ENCODE measurements around the gene NCK2. TPM values are rescaled to one million over a fixed set of nuclear protein-coding genes. Genes with fewer than 3 reads are reported as not detected.

NCK2 gene
- total and polyA plus RNA-seq, 7 donors = 36.4 to 59.9 (median 52.0) TPM

GRCh38 chr2:105789745-105790460 is 45.2 kb downstream of the NCK2 start:
- Histone ChIP-seq H3K27ac (peak overlapping the region in 2 of 4 donors; percentile 53 to 60), H3K36me3 (no peaks in the 10 kb centered on the region), H3K9me3 (no peaks in the 10 kb centered on the region), H3K27me3 (no peaks in the 10 kb centered on the region), H3K4me1 (peaks cover 0 to 39% (median 22%) of the 10 kb centered on the region in 4 donors), H3K4me3 (no peak overlapping the region)
- 35 to 50% methylated on average over 11 of the region's 11 CpGs for WGBS, 2 donors
- no peak for TF ChIP-seq EP300 (IDR thresholded peaks at IDR 0.05)
- peak in 1 of 4 donors; percentile 30 for TF ChIP-seq POLR2AphosphoS5 (IDR thresholded peaks at IDR 0.05)
- TF ChIP-seq CTCF (IDR thresholded peaks at IDR 0.05) = no peak
- intact Hi-C loops (cut with DNase I) = loop anchor here (5.0 kb wide), 1 partner anchor 38 kb away; no protein-coding TSS in a partner anchor
- DNase-seq = no peak

GRCh38 chr2:105790461-105791149 is 45.9 kb downstream of the NCK2 start:
- Histone ChIP-seq H3K27ac (peak overlapping the region in 2 of 4 donors; percentile 53 to 60), H3K4me1 (peaks cover 0 to 46% (median 27%) of the 10 kb centered on the region in 4 donors), H3K27me3 (no peaks in the 10 kb centered on the region), H3K4me3 (no peak overlapping the region), H3K9me3 (no peaks in the 10 kb centered on the region), H3K36me3 (no peaks in the 10 kb centered on the region)
- intact Hi-C loops (cut with DNase I) = loop anchor here (5.0 kb wide), 1 partner anchor 38 kb away; no protein-coding TSS in a partner anchor
- TF ChIP-seq POLR2AphosphoS5 (IDR thresholded peaks at IDR 0.05) = no peak
- TF ChIP-seq EP300 (IDR thresholded peaks at IDR 0.05) = no peak
- TF ChIP-seq POLR2A (IDR thresholded peaks at IDR 0.05) = no peak
- no peak for TF ChIP-seq CTCF (IDR thresholded peaks at IDR 0.05)
- WGBS, 2 donors = 32 to 48% methylated on average over 10 of the region's 10 CpGs
- DNase-seq = no peak

GRCh38 chr2:105791229-105791628 is 46.5 kb downstream of the NCK2 start:
- no peak for TF ChIP-seq EP300 (IDR thresholded peaks at IDR 0.05)
- no peak for TF ChIP-seq POLR2A (IDR thresholded peaks at IDR 0.05)
- TF ChIP-seq POLR2AphosphoS5 (IDR thresholded peaks at IDR 0.05) = no peak
- TF ChIP-seq CTCF (IDR thresholded peaks at IDR 0.05) = no peak
- 43 to 84% methylated on average over 12 of the region's 12 CpGs for WGBS, 2 donors
- Histone ChIP-seq H3K36me3 (no peaks in the 10 kb centered on the region), H3K27me3 (no peaks in the 10 kb centered on the region), H3K27ac (no peak overlapping the region), H3K9me3 (no peaks in the 10 kb centered on the region), H3K4me3 (no peak overlapping the region), H3K4me1 (peaks cover 0 to 50% (median 33%) of the 10 kb centered on the region in 4 donors)
- intact Hi-C loops (cut with DNase I) = loop anchor here (5.0 kb wide), 1 partner anchor 39 kb away; no protein-coding TSS in a partner anchor
- no peak for DNase-seq

- no peaks in the 10 kb centered on the region for H3K27me3 ChIP-seq
- H3K27ac ChIP-seq = no peak overlapping the region
- DNase-seq = no peak
- H3K36me3 ChIP-seq = no peaks in the 10 kb centered on the region
- no peak overlapping the region for H3K4me3 ChIP-seq
- TF ChIP-seq POLR2AphosphoS5 (IDR thresholded peaks at IDR 0.05) (no peak), POLR2A (IDR thresholded peaks at IDR 0.05) (no peak), EP300 (IDR thresholded peaks at IDR 0.05) (no peak), CTCF (IDR thresholded peaks at IDR 0.05) (no peak)
- H3K9me3 ChIP-seq = no peaks in the 10 kb centered on the region
- intact Hi-C loops (cut with DNase I) = loop anchor here (5.0 kb wide), 1 partner anchor 40 kb away; no protein-coding TSS in a partner anchor
- 85 to 90% methylated on average over 7 of the region's 7 CpGs for WGBS, 2 donors
- peaks cover 0 to 59% (median 46%) of the 10 kb centered on the region in 4 donors for H3K4me1 ChIP-seq
Observed at GRCh38 chr2:105792561-105792960, 47.8 kb downstream of the NCK2 start.

All from sigmoid colon (tissue), 7 donors.